GM10266 (cell line): ENCODE results near the gene WLS.

Experiments
- DNase-seq: peaks from one replicate; pipeline ENCODE4 v3.0.0; 2012; ENCODE audit errors: extremely low spot score
- TF ChIP-seq, protein P1 (sequence below): IDR thresholded peaks from 2 replicates; pipeline ENCODE4 v1.5.1; 2012; ENCODE audit warnings: mild to moderate bottlenecking, low read depth; ENCODE audit not compliant: control insufficient read depth, insufficient read depth; ENCODE audit errors: missing control alignments

WLS gene

DNA sequence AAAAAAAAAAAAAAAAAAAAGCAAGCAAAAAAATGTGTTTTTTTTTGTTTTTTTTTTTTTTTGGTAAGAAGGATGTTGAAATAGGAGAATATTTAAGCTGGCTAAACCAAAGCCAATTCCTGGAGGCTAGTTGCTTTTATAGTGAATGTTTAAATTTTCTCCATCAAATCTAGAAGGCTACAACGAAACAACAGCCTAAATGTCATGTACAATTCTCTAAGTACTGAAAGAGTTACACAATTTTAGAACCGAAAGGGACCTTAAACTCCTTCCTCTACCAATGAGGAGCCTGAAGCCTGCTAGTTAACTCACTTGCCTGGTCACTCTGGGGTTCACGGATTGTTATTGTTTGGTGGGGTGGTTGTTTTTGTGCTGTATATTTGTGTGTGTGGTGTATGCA, 3.5 kb downstream of the WLS start:
- TF ChIP-seq, protein P1, sequence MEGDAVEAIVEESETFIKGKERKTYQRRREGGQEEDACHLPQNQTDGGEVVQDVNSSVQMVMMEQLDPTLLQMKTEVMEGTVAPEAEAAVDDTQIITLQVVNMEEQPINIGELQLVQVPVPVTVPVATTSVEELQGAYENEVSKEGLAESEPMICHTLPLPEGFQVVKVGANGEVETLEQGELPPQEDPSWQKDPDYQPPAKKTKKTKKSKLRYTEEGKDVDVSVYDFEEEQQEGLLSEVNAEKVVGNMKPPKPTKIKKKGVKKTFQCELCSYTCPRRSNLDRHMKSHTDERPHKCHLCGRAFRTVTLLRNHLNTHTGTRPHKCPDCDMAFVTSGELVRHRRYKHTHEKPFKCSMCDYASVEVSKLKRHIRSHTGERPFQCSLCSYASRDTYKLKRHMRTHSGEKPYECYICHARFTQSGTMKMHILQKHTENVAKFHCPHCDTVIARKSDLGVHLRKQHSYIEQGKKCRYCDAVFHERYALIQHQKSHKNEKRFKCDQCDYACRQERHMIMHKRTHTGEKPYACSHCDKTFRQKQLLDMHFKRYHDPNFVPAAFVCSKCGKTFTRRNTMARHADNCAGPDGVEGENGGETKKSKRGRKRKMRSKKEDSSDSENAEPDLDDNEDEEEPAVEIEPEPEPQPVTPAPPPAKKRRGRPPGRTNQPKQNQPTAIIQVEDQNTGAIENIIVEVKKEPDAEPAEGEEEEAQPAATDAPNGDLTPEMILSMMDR = no peak
- DNase-seq = no peak

DNA sequence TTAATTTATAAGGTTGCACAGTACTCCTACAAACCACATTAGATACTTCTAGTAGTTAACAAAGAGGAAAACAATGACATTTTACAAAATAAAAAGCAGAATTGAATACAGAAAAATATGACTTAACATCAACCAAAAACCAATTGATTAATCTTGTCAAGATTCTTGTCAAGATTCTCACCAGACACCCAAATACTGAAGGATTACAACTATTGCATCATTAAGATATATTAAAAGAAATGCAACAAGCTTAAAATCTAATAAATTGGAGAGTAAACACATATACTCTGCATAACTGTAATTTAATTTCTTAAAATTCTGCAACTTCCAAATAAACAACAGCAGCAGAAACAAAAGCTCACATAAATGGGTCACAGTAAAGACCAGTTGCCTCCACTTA, 4.7 kb downstream of the WLS start:
- TF ChIP-seq, protein P1 = no peak

DNA sequence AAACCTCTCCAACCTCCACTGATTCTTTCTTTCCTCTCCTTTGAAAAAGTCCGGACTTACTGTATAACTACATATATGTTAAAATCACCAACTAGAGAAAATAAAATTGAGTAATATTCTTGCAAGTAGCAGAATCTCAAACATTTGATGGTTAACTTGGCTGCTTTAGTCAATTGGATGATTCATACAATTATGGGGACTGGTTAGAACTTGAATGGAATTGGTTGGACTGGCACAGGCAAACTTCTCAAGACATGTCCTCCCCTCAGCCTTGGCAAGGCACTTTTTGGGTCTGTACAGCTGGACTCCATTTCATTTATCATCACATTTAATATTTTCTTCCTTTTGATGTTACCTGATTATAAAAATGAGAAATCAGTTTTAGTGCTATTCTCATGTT, 6.5 kb downstream of the WLS start:
- DNase-seq = no peak
- TF ChIP-seq, protein P1 = no peak

More for the DNA sequence above, 4.7 kb downstream of the WLS start:
- DNase-seq = no peak

DNA sequence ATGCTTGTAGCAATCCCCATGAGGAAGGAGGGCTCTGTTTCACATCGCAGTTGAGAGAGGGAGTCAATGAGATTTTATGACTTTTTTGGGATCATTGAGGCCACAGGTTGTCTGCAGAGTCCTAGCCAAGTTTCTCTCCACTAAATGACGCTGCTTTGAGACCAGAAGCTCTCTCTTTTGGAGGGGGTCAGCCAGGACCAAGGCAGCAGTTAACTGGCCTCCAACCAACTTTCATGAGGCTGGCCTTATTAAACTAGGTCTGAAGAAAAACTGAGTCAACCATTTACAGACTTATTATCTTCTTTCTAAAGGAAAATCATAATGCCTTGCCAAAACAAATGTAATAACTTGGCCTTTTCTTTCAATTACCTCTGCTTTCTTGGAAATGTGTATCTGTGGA, 8.6 kb downstream of the WLS start:
- no peak for DNase-seq
- TF ChIP-seq, protein P1 = no peak

DNA sequence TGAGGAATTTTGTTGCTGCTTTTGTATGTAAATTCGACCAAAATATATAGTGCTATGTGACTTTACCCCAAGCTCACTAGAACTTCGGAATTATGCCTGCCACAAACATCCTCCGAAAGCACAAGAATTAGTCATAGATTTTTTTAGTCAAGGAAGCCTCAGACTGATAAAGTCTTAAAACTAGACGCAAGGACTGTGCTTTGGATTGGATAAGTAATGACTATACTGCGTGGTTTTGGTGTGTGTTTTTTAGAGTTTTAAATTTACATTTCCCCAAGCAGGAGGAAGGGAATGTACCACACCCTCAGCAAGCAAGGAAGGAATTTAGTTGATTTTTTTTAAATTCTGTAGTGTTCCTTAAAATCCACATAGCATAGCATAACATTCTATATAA, 10.3 kb downstream of the WLS start:
- TF ChIP-seq, protein P1 = no peak
- no peak for DNase-seq

DNA sequence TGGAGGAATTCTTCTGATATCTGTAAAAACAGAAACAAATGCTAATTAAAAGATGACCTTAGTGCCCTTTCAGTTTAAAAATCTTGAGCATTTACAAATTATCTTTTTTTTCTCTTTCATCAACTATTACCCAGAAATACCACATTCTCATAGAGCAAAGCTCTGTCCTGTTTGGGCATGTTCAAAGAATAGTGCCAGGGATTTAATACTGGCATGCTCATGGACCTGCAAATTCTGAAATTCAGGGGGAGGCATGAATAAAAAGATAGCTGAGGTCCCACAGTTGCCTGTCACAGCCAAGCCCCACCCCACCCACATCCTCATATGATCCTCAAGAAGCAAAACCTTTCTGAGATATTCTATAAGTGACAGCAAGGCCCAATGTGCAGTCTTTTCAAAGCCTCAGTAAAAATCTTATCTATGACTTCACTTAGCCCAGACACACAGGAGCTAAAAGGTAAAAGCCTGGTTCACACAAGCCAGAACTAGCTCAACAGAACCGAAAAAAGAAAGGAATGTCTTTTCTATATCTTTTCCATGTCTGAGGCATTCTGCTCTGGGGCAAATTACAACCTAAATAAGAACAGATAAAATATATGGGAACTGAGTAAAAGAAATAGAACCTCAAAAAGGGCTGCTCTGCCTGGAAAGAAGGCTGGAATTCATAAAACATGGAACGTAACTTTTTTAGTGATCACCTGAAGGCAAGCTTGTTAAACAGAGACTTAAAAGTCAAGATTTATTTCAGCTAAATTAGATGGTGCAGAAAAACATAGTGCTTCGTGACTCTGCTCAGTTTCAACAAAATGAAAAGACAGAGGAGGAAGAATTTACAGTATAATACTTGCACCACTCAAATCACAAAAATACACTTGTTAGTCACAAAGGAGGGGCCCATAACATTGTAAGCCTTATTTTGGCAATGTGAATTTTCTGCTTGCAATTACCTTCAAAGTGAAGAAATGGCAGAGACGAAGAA, 11.0 kb downstream of the WLS start:
- no peak for DNase-seq
- TF ChIP-seq, protein P1 = no peak

DNA sequence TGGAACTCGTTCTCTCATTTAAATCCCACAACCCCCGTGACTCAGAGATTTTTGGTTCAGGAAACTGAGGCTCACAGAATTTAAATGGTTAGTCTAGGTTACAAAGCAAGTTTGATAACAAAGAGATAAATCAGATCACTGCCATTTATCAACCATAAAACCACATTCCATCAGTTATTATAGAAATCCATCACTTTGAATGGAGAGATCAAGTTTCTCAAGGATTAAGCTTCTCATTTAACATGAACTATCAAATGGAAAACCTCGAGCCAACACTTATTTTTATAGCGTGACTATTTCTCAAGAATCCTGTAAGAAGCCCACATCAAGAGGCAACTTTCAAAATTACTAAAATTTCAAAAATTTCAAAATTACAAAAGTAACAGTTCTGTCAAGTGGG, 11.9 kb downstream of the WLS start:
- no peak for DNase-seq
- TF ChIP-seq, protein P1 = no peak
